ENCODE data around the gene LRRC17. TPM values are rescaled to one million over a fixed set of nuclear protein-coding genes. Genes with fewer than 3 reads are reported as not detected.

The LRRC17 gene
- total RNA-seq, 2 experiments from 2014 or later = not detected

DNA sequence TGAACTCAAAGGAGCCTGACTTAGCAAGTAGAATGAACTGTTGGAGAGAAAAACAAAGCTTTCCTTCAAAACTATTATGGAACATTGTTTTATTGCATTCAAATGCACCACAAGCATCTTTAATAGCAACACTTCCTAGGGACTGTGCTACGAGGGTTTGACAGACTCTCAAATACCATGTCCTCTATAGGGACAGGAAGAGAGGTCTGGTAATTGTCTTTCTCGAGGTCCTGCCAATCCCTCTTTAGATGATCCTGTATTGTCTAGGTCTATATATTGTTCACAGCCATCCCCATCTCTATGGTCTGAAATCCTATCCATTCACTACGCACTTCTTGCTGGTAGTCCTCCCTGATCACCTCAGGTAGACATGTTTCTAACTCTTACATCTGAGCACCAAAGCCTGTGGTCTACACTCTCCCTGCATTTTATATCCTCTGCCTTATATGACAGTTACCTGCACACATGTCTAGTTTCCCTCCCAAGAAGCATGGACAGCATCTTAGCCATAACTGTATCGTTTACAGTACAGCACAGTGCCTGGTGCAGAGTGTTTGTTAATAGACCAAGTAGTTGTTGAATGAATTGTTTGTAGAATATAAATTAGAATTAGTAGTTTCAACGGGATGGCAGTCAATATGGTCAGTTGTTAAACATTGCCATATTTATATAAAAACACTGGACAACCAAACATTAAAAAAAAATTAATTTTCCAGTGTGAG, 21.7 kb upstream of the LRRC17 start:
- Histone ChIP-seq H3K27ac (ENCODE audit: low read depth, low read length, poor library complexity, severe bottlenecking) (no peak overlapping the region), H4K20me1 (ENCODE audit: insufficient read depth, low read length) (no peaks in the 10 kb centered on the region), H3K4me2 (ENCODE audit: low read length) (no peak overlapping the region), H3K4me1 (ENCODE audit: insufficient read depth, low read length, poor library complexity, severe bottlenecking) (no peaks in the 10 kb centered on the region), H3K79me2 (ENCODE audit: insufficient read depth, low read depth, low read length) (no peaks in the 10 kb centered on the region), H3K9me2 (ENCODE audit: insufficient read depth, low read length) (no peaks in the 10 kb centered on the region), H3K4me3 (ENCODE audit: low read depth, low read length, poor library complexity, severe bottlenecking) (no peak overlapping the region), H3K36me3 (ENCODE audit: insufficient read depth, low read length) (no peaks in the 10 kb centered on the region), H3K9me3 (ENCODE audit: low read length) (no peaks in the 10 kb centered on the region), H2AFZ (ENCODE audit: low read length) (no peak overlapping the region)
- no peak for DNase-seq (ENCODE audit: low spot score)
- ChIA-PET POLR2A (no interaction called here), CTCF (ENCODE audit: unreplicated experiment) (interaction anchor here (0.8 kb wide), 1 partner anchor 9 kb away, joined by 3 read pairs; no protein-coding TSS in a partner anchor)
- no TSS peak for BruUV-seq (replicated peaks)
- TF ChIP-seq CTCF (conservative IDR thresholded peaks at IDR 0.05; ENCODE audit: low read length) (no peak), EZH2phosphoT487 (IDR thresholded peaks at IDR 0.05; ENCODE audit: borderline replicate concordance, low read depth, low read length) (no peak)
- intact Hi-C loops (cut with micrococcal nuclease; ENCODE audit: unreplicated experiment) = no loop called here

GRCh38 chr7:102891693-102892261, 21.0 kb upstream of the LRRC17 start:
- Histone ChIP-seq H4K20me1 (ENCODE audit: insufficient read depth, low read length) (no peaks in the 10 kb centered on the region), H2AFZ (ENCODE audit: low read length) (no peak overlapping the region), H3K36me3 (ENCODE audit: insufficient read depth, low read length) (no peaks in the 10 kb centered on the region), H3K27ac (ENCODE audit: low read depth, low read length, poor library complexity, severe bottlenecking) (no peak overlapping the region), H3K4me2 (ENCODE audit: low read length) (no peak overlapping the region), H3K9me2 (ENCODE audit: insufficient read depth, low read length) (no peaks in the 10 kb centered on the region), H3K9me3 (ENCODE audit: low read length) (no peaks in the 10 kb centered on the region), H3K79me2 (ENCODE audit: insufficient read depth, low read depth, low read length) (no peaks in the 10 kb centered on the region), H3K4me1 (ENCODE audit: insufficient read depth, low read length, poor library complexity, severe bottlenecking) (no peaks in the 10 kb centered on the region), H3K4me3 (ENCODE audit: low read depth, low read length, poor library complexity, severe bottlenecking) (no peak overlapping the region)
- no peak for TF ChIP-seq EZH2phosphoT487 (IDR thresholded peaks at IDR 0.05; ENCODE audit: borderline replicate concordance, low read depth, low read length)
- TF ChIP-seq CTCF (conservative IDR thresholded peaks at IDR 0.05; ENCODE audit: low read length) = no peak
- DNase-seq (ENCODE audit: low spot score) = no peak
- POLR2A ChIA-PET = no interaction called here
- intact Hi-C loops (cut with micrococcal nuclease; ENCODE audit: unreplicated experiment) = no loop called here
- no TSS peak for BruUV-seq (replicated peaks)
- CTCF ChIA-PET (ENCODE audit: unreplicated experiment) = interaction anchor here (0.8 kb wide), 1 partner anchor 8 kb away, joined by 3 read pairs; no protein-coding TSS in a partner anchor

DNA sequence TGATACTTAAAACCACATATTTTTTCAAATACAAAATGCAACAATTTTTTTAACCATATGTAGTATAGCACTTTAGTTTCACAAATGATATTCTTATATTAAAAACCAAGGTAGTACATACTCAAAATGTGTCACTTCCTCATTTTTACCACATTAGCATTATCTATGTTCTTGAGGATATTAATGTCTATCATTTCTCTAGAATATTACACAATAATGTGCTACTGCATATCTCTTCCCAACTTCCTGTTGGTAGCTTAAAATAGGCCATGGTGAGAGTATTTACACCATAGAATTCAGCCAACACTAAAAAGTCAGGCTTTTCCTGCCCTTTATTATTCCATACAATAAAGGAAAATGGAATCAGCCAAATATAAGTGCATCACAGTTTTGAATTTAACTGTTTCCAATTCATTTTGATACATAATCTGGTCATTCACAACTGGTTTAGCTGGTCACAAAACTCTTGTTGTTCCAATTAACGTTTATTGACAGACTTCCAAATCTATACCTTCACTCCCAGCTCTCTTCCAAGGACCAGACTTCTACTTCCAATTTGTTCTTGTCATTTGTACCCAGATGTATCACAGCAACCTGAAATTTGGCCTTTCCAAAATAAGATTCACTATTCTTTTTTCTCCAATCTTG, 20.0 kb upstream of the LRRC17 start:
- no TSS peak for BruUV-seq (replicated peaks)
- CTCF ChIA-PET (ENCODE audit: unreplicated experiment) = no interaction called here
- Histone ChIP-seq H4K20me1 (ENCODE audit: insufficient read depth, low read length) (no peaks in the 10 kb centered on the region), H3K4me2 (ENCODE audit: low read length) (no peak overlapping the region), H3K79me2 (ENCODE audit: insufficient read depth, low read depth, low read length) (no peaks in the 10 kb centered on the region), H3K36me3 (ENCODE audit: insufficient read depth, low read length) (no peaks in the 10 kb centered on the region), H2AFZ (ENCODE audit: low read length) (no peak overlapping the region), H3K4me3 (ENCODE audit: low read depth, low read length, poor library complexity, severe bottlenecking) (no peak overlapping the region), H3K9me2 (ENCODE audit: insufficient read depth, low read length) (no peaks in the 10 kb centered on the region), H3K9me3 (ENCODE audit: low read length) (no peaks in the 10 kb centered on the region), H3K4me1 (ENCODE audit: insufficient read depth, low read length, poor library complexity, severe bottlenecking) (no peaks in the 10 kb centered on the region), H3K27ac (ENCODE audit: low read depth, low read length, poor library complexity, severe bottlenecking) (no peak overlapping the region)
- POLR2A ChIA-PET = no interaction called here
- TF ChIP-seq EZH2phosphoT487 (IDR thresholded peaks at IDR 0.05; ENCODE audit: borderline replicate concordance, low read depth, low read length) = no peak
- no peak for TF ChIP-seq CTCF (conservative IDR thresholded peaks at IDR 0.05; ENCODE audit: low read length)
- no peak for DNase-seq (ENCODE audit: low spot score)
- intact Hi-C loops (cut with micrococcal nuclease; ENCODE audit: unreplicated experiment) = no loop called here

All from OCI-LY7 (cell line).